Naive thymus-derived CD4-positive, alpha-beta T cell (primary cell): Measurements from ENCODE around the gene LIMA1. TPM values are rescaled to one million over a fixed set of nuclear protein-coding genes. Genes with fewer than 3 reads are reported as not detected.
A peak's percentile ranks its signal among the peaks of the same experiment; 100 is the strongest.

ENCODE experiments used
- ATAC-seq: fragments of 150-1000 bp; cut with Tn5 transposase; 2 replicates; pipeline ENCODE4 v1.10.0; 2021; ENCODE audit warnings: mild to moderate bottlenecking, moderate library complexity
- CTCF ChIA-PET: fragments of 350-600 bp; sonication (Branson Sonifier 250); formaldehyde crosslinking; loops from one replicate; lab custom pipeline; 2021; ENCODE audit warnings: antibody characterized with exemption; lab: Charles Lee
- POLR2A ChIA-PET: fragments of 350-600 bp; sonication (Branson Sonifier 250); formaldehyde crosslinking; loops from one replicate; lab custom pipeline; 2021; ENCODE audit warnings: antibody characterized with exemption, inconsistent platforms; lab: Charles Lee
- DNase-seq, 9 donors: peaks; one replicate each; pipeline versions ENCODE4 v3.0.0 to v3.0.0-alpha.2; 2020 to 2022; ENCODE audit warnings: mixed read lengths in 1 of 9
- H3K27ac ChIP-seq: one replicate; pipeline ENCODE4 v1.7.0; 2013; ENCODE audit warnings: mild to moderate bottlenecking, low read depth, low read length, moderate library complexity
- H3K27me3 ChIP-seq, 2 donors: one replicate each; pipeline ENCODE4 v1.7.0; 2013; ENCODE audit warnings: low read length in 2 of 2, mild to moderate bottlenecking in 2 of 2, moderate library complexity in 2 of 2; ENCODE audit not compliant: control insufficient read depth in 2 of 2, insufficient read depth in 2 of 2
- H3K36me3 ChIP-seq, 3 experiments: 1 replicate in 2 of 3; 2 replicates in 1 of 3; pipeline ENCODE4 v1.7.0; 2013; ENCODE audit warnings: low read length in 3 of 3, mild to moderate bottlenecking in 3 of 3, moderate library complexity in 1 of 3; ENCODE audit not compliant: insufficient read depth in 3 of 3, control insufficient read depth in 2 of 3
- H3K4me1 ChIP-seq, 2 donors: one replicate each; pipeline ENCODE4 v1.7.0; 2013; ENCODE audit warnings: low read length in 2 of 2, mild to moderate bottlenecking in 2 of 2, moderate library complexity in 1 of 2; ENCODE audit not compliant: control insufficient read depth in 2 of 2, insufficient read depth in 2 of 2
- H3K4me3 ChIP-seq: 2 replicates; pipeline ENCODE4 v1.7.0; 2013; ENCODE audit warnings: mild to moderate bottlenecking, low read length
- H3K9me3 ChIP-seq, 3 experiments: 1 replicate in 2 of 3; 2 replicates in 1 of 3; pipeline ENCODE4 v1.7.0; 2013; ENCODE audit warnings: low read length in 3 of 3; ENCODE audit not compliant: control insufficient read depth in 2 of 3
- H3K27ac Mint-ChIP-seq, 9 donors: one replicate each; pipeline ENCODE4 v1.8.0; 2020 to 2022; ENCODE audit warnings: mixed read lengths in 9 of 9, mild to moderate bottlenecking in 8 of 9, moderate library complexity in 5 of 9, inconsistent platforms in 2 of 9
- H3K27me3 Mint-ChIP-seq, 5 donors: one replicate each; pipeline ENCODE4 v1.8.0; 2021 to 2022; ENCODE audit warnings: mixed read lengths in 5 of 5, mild to moderate bottlenecking in 1 of 5
- H3K36me3 Mint-ChIP-seq, 5 donors: one replicate each; pipeline ENCODE4 v1.8.0; 2020 to 2022; ENCODE audit warnings: mixed read lengths in 5 of 5, mild to moderate bottlenecking in 3 of 5, inconsistent platforms in 1 of 5
- H3K4me1 Mint-ChIP-seq, 7 donors: one replicate each; pipeline ENCODE4 v1.8.0; 2020 to 2022; ENCODE audit warnings: mixed read lengths in 7 of 7, mild to moderate bottlenecking in 3 of 7, inconsistent platforms in 1 of 7
- H3K4me3 Mint-ChIP-seq, 10 donors: one replicate each; pipeline ENCODE4 v1.8.0; 2020 to 2022; ENCODE audit warnings: mild to moderate bottlenecking in 10 of 10, mixed read lengths in 10 of 10, moderate library complexity in 6 of 10, inconsistent platforms in 2 of 10
- H3K9me3 Mint-ChIP-seq, 11 donors: one replicate each; pipeline ENCODE4 v1.8.0; 2020 to 2022; ENCODE audit warnings: mixed read lengths in 11 of 11, mild to moderate bottlenecking in 4 of 11, inconsistent platforms in 1 of 11, moderate library complexity in 1 of 11
- intact Hi-C, 2 donors: fragments of 100-400 bp; cut with micrococcal nuclease; formaldehyde crosslinking; loops; one replicate each; pipeline ENCODE4 v1.15.1; 2023
- polyA plus RNA-seq, 2 donors: library from polyadenylated mRNA; unstranded; fragments of 300-500 nt; fragmentation: Illumina TruSeq; gene quantifications; one replicate each; pipeline ENCODE4 v1.2.3, GENCODE V29; 2021
- total RNA-seq, 6 experiments: library from RNA in 5 of 6; stranded (reverse) in 5 of 6; gene quantifications; 1 replicate in 5 of 6; 2 replicates in 1 of 6; pipeline ENCODE4 v1.2.3 and lab custom pipeline; 2021 to 2026

LIMA1 gene
- total and polyA plus RNA-seq, 7 experiments from 2014 or later, result 5.4 to 33.6 (median 11.2) TPM

DNA sequence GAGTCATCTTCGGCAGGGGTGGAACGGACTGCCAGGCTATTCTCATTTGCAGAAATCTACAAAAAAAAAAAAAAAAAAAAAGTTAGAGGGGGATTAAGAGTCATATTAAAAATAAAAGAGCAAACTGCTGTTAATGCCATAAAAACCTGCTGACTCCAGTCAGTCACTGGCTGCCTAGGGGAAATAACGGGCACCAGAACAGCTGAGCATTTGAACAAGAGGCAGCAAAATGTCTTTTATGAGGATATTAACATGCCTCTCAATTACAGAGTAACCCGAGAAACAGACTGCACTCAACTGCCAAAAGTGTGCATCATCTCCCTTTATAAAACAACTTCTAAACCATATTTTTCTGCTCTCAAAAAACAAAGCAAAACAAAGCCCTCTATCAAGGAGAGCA is 87.5 kb downstream of the LIMA1 start:
- CTCF ChIA-PET, result interaction anchor here (0.7 kb wide), 1 partner anchor 89 kb away, joined by 5 read pairs; no protein-coding TSS in a partner anchor
- intact Hi-C loops, result no loop called here
- Mint-ChIP-seq H3K27ac (peak overlapping the region in 1 of 9 donors; percentile 73), H3K4me1 (peaks cover 0 to 8% (median 0%) of the 10 kb centered on the region in 7 donors), H3K36me3 (peaks cover 0 to 35% (median 22%) of the 10 kb centered on the region in 5 donors), H3K9me3 (no peaks in the 10 kb centered on the region), H3K27me3 (no peaks in the 10 kb centered on the region), H3K4me3 (no peak overlapping the region)
- Histone ChIP-seq H3K36me3 (peaks cover under 1 to 51% (median 3%) of the 10 kb centered on the region in 3 experiments), H3K27me3 (no peaks in the 10 kb centered on the region), H3K4me1 (no peaks in the 10 kb centered on the region), H3K27ac (no peak overlapping the region), H3K9me3 (no peaks in the 10 kb centered on the region), H3K4me3 (no peak overlapping the region)
- DNase-seq, result no peak
- no peak for ATAC-seq
- POLR2A ChIA-PET, result no interaction called here

DNA sequence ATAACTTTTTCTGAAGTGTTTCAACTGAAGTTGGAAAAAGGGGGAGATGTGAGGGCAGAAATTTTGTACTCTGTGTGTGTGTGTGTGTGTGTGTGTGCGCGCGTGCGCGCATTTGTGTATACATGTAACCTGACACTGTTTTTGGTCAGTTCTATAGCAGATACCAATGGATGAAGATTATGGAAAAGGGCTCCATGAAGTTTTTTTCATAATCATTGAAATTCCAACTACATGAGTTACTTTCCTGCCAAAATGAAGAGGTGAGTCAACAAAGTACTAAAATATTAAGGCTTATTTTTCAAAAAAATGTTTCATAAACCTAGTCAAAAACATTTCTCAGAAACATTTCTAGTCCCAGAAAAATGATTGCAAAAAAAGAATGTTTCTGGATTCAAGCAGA is 90.4 kb downstream of the LIMA1 start:
- H3K27ac ChIP-seq, result no peak overlapping the region
- POLR2A ChIA-PET, result no interaction called here
- Mint-ChIP-seq H3K36me3 (peaks cover 0 to 25% (median 14%) of the 10 kb centered on the region in 5 donors), H3K9me3 (no peaks in the 10 kb centered on the region), H3K4me1 (peaks cover 7 to 26% (median 12%) of the 10 kb centered on the region in 7 donors), H3K4me3 (no peak overlapping the region), H3K27me3 (no peaks in the 10 kb centered on the region), H3K27ac (no peak overlapping the region)
- CTCF ChIA-PET, result no interaction called here
- DNase-seq, result no peak
- H3K36me3 ChIP-seq, result peaks cover 0 to 25% (median 0%) of the 10 kb centered on the region in 3 experiments
- peaks cover 0 to 4% of the 10 kb centered on the region in 2 donors for H3K4me1 ChIP-seq
- H3K9me3 ChIP-seq, result no peaks in the 10 kb centered on the region
- ATAC-seq, result no peak
- H3K4me3 ChIP-seq, result no peak overlapping the region
- intact Hi-C loops, result no loop called here
- H3K27me3 ChIP-seq, result no peaks in the 10 kb centered on the region

DNA sequence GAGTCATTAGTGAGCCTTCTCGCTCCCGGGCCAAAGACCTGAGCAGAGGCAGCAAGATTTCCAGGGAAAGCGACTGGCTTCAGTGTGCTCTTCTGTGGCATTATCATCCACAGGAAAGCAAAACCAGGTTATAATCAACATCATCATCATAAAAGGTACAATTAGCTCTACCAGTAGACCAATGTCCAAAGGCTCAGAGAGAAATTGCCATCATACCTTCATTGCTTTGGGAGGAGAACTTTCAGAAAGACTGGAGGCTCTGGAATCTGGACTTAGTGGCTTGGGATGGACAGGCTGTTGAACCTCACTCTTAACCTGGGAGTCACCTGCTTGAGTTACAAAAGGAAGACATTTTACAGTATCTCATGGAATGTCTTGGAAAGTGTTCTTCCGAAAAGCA is 91.1 kb downstream of the LIMA1 start:
- intact Hi-C loops, result no loop called here
- DNase-seq (no peak), ATAC-seq (no peak)
- Mint-ChIP-seq H3K27me3 (no peaks in the 10 kb centered on the region), H3K4me1 (peaks cover 7 to 32% (median 12%) of the 10 kb centered on the region in 7 donors), H3K4me3 (no peak overlapping the region), H3K27ac (no peak overlapping the region), H3K36me3 (peaks cover 0 to 29% (median 14%) of the 10 kb centered on the region in 5 donors), H3K9me3 (no peaks in the 10 kb centered on the region)
- ChIA-PET POLR2A (no interaction called here), CTCF (no interaction called here)
- no peak overlapping the region for H3K27ac ChIP-seq
- H3K4me1 ChIP-seq, result peaks cover 0 to 4% of the 10 kb centered on the region in 2 donors
- H3K36me3 ChIP-seq, result peaks cover 0 to 25% (median 6%) of the 10 kb centered on the region in 3 experiments
- H3K4me3 ChIP-seq, result no peak overlapping the region
- H3K9me3 ChIP-seq, result no peaks in the 10 kb centered on the region
- no peaks in the 10 kb centered on the region for H3K27me3 ChIP-seq

DNA sequence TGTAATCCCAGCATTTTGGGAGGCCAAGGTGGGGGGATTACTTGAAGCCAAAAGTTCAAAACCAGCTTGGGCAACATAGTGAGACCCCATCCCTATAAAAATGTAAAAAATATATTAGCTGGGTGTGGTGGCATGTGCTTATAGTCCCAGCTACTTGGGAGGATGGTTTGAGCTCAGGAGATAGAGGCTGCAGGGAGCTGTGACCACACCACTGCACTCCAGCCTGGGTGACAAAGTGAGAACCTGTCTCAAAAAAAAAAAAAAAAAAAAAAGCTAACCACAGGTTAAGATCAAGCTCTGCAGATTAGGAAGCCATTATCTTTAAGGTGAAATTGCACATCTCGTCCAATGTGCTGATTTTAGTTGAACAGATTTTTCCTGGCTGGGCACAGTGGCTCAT is 92.5 kb downstream of the LIMA1 start:
- ChIA-PET CTCF (interaction anchor here (0.7 kb wide), 1 partner anchor 77 kb away, joined by 5 read pairs; no protein-coding TSS in a partner anchor), POLR2A (interaction anchor here (1.0 kb wide), 1 partner anchor 20 kb away, joined by 3 read pairs; no protein-coding TSS in a partner anchor)
- Mint-ChIP-seq H3K27ac (peak overlapping the region in 1 of 9 donors; percentile 46), H3K4me3 (no peak overlapping the region), H3K36me3 (peaks cover 0 to 24% (median 10%) of the 10 kb centered on the region in 5 donors), H3K4me1 (peaks cover 8 to 45% (median 14%) of the 10 kb centered on the region in 7 donors), H3K27me3 (no peaks in the 10 kb centered on the region), H3K9me3 (no peaks in the 10 kb centered on the region)
- peaks cover 0 to 23% (median 6%) of the 10 kb centered on the region in 3 experiments for H3K36me3 ChIP-seq
- DNase-seq, result no peak
- H3K27ac ChIP-seq, result no peak overlapping the region
- no peak overlapping the region for H3K4me3 ChIP-seq
- intact Hi-C loops, result no loop called here
- peaks cover 0 to 4% of the 10 kb centered on the region in 2 donors for H3K4me1 ChIP-seq
- H3K27me3 ChIP-seq, result no peaks in the 10 kb centered on the region
- ATAC-seq, result no peak
- no peaks in the 10 kb centered on the region for H3K9me3 ChIP-seq

DNA sequence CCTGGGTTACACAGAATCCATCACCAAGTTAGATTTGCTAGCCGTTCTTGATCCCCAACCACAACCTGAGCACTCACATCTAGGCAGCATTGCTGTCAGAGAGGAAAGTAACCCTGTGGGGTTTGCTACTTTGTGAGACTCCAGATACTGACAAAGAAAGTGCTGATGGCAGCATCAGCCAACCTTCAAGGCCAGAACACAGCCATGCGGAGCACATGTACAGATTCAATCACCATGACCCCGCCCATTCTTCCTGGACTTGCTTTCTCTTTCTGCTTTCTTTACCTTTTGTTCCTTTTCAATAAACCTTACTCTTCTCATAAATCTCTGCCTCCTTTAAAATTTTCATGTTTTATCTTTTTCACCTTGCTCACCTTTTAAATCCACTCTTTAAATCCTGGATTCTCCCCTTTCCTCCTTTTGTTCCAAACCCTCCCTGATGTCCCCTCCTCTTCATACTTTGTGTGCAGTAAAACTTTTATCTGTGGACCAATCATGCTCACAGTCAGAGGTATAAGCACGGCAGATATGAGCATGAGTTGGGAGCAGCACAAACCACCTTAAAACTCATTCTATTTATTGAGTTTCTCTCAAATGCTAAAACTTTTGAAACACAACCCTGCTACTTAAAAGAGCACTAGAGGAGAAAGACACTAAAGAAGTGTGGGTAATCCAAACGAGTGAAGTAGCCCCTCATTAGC is 94.3 kb downstream of the LIMA1 start:
- ChIA-PET POLR2A (interaction anchor here (0.6 to 0.9 kb wide), 3 partner anchors 21 to 448 kb away, joined by 3 to 6 read pairs (median 3); partner anchors contain the start of gene TMBIM6), CTCF (no interaction called here)
- DNase-seq (peak in 1 of 9 donors; percentile 24), ATAC-seq (peak; percentile 26)
- H3K27ac ChIP-seq, result peak overlapping the region; percentile 51
- peaks cover 0 to 17% (median 6%) of the 10 kb centered on the region in 3 experiments for H3K36me3 ChIP-seq
- Mint-ChIP-seq H3K27ac (peak overlapping the region; percentile 28 to 93 (median 85)), H3K9me3 (no peaks in the 10 kb centered on the region), H3K36me3 (peaks cover 0 to 27% (median 13%) of the 10 kb centered on the region in 5 donors), H3K4me3 (peak overlapping the region in 9 of 10 donors; percentile 7 to 85 (median 71)), H3K27me3 (no peaks in the 10 kb centered on the region), H3K4me1 (peaks cover 12 to 56% (median 14%) of the 10 kb centered on the region in 7 donors)
- intact Hi-C loops, result no loop called here
- no peak overlapping the region for H3K4me3 ChIP-seq
- H3K9me3 ChIP-seq, result no peaks in the 10 kb centered on the region
- H3K27me3 ChIP-seq, result no peaks in the 10 kb centered on the region
- peaks cover 0 to 4% of the 10 kb centered on the region in 2 donors for H3K4me1 ChIP-seq

DNA sequence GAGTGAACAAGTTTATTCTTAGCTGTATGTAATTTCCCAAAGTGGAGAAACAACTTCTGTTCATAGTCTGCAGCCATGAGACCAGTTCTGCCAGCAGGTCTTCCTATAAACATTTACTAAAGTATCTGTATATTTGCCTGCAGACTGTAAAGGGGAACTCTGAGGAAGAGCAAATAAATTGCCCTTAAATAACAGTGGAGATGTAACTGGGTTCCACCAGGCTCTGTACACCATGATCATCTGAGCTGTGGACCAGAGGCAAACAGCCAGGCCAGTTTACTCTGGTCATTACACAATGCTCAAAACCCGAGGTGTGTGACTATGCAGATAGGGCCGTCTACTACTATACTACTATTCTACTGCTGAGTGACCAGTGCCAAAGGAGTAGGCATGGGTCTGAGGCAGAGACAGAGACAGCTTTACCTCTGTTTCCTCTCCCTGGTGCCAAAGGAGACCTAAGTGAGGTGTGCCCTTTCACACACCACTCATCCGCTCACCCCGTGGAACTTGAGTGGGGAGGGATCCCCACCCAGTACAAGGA is 95.0 kb downstream of the LIMA1 start:
- ChIA-PET POLR2A (interaction anchor here (0.6 to 1.7 kb wide), 4 partner anchors 28 to 96 kb away, joined by 3 to 6 read pairs (median 4); partner anchors contain the start of gene COX14), CTCF (interaction anchor here (0.6 to 1.6 kb wide), 2 partner anchors 77 to 1433 kb away, joined by 3 to 5 read pairs; no protein-coding TSS in a partner anchor)
- Histone ChIP-seq H3K27ac (no peak overlapping the region), H3K9me3 (no peaks in the 10 kb centered on the region), H3K36me3 (peaks cover 0 to 17% (median 6%) of the 10 kb centered on the region in 3 experiments), H3K27me3 (no peaks in the 10 kb centered on the region), H3K4me3 (no peak overlapping the region), H3K4me1 (peaks cover 0 to 4% of the 10 kb centered on the region in 2 donors)
- peak overlapping the region in 5 of 9 donors; percentile 78 to 93 (median 87) for H3K27ac Mint-ChIP-seq
- peaks cover 0 to 27% (median 13%) of the 10 kb centered on the region in 5 donors for H3K36me3 Mint-ChIP-seq
- peaks cover 12 to 60% (median 14%) of the 10 kb centered on the region in 7 donors for H3K4me1 Mint-ChIP-seq
- DNase-seq, result no peak
- ATAC-seq, result no peak
- intact Hi-C loops, result no loop called here
- peak overlapping the region in 4 of 10 donors; percentile 71 to 85 (median 76) for H3K4me3 Mint-ChIP-seq
- no peaks in the 10 kb centered on the region for H3K9me3 Mint-ChIP-seq
- no peaks in the 10 kb centered on the region for H3K27me3 Mint-ChIP-seq
